Measurements from ENCODE around the gene HARS2.
"Not testable (repeated sequence)": the region's sequence is repeated elsewhere in the genome, so short reads cannot be mapped to it uniquely, and the experiment has no call there.

The HARS2 gene

DNA sequence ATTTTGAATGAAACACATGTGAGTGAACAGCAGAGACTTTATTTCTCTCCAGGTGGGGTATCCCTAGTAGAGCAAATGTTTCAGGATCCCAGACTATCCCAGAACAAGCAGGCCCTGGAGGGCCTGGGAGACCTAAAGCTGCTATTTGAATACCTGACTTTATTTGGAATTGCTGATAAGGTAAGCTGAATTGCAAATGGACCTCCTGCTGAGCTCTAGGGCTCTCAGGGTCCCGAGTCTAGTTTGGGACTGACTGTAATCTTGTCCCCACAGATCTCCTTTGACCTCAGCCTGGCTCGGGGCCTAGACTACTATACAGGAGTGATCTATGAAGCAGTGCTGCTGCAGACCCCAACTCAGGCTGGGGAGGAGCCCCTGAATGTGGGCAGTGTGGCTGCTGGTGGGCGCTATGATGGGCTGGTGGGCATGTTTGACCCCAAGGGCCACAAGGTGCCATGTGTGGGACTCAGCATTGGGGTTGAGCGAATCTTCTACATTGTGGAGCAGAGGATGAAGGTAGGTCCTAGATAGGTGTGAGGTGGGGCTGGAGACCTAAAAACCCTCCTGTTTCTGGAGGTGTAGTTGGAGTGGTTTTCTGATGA lies 5.7 kb downstream of the HARS2 start:
- CTCF ChIA-PET = interaction anchor here (0.6 to 0.7 kb wide), 3 partner anchors 9 to 150 kb away, joined by 3 read pairs; partner anchors contain the start of gene EIF4EBP3
- TF ChIP-seq, protein P1, sequence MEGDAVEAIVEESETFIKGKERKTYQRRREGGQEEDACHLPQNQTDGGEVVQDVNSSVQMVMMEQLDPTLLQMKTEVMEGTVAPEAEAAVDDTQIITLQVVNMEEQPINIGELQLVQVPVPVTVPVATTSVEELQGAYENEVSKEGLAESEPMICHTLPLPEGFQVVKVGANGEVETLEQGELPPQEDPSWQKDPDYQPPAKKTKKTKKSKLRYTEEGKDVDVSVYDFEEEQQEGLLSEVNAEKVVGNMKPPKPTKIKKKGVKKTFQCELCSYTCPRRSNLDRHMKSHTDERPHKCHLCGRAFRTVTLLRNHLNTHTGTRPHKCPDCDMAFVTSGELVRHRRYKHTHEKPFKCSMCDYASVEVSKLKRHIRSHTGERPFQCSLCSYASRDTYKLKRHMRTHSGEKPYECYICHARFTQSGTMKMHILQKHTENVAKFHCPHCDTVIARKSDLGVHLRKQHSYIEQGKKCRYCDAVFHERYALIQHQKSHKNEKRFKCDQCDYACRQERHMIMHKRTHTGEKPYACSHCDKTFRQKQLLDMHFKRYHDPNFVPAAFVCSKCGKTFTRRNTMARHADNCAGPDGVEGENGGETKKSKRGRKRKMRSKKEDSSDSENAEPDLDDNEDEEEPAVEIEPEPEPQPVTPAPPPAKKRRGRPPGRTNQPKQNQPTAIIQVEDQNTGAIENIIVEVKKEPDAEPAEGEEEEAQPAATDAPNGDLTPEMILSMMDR (conservative IDR thresholded peaks at IDR 0.05; ENCODE audit: low read depth) = no peak
- DNase-seq (ENCODE audit: low spot score) = no peak
- POLR2A ChIA-PET (ENCODE audit: low non-redundant PET) = no interaction called here
- H3K27ac ChIP-seq = no peak overlapping the region

GRCh38 chr5:140700177-140701144 lies 9.2 kb downstream of the HARS2 start, which contains the start of gene ZMAT2:
TSS of gene ZMAT2 (plus strand) at chr5:140700447. CDS start at chr5:140700461, 14 bp downstream.
- POLR2A ChIA-PET (ENCODE audit: low non-redundant PET) = no interaction called here
- TF ChIP-seq, protein P1 (conservative IDR thresholded peaks at IDR 0.05; ENCODE audit: low read depth) = no peak
- peak; percentile 98 for DNase-seq (ENCODE audit: low spot score)
- CTCF ChIA-PET = interaction anchor here (0.5 kb wide), 1 partner anchor 340 kb away, joined by 3 read pairs; no protein-coding TSS in a partner anchor
- peak within 1 kb of the TSS; percentile 65 for H3K27ac ChIP-seq

DNA sequence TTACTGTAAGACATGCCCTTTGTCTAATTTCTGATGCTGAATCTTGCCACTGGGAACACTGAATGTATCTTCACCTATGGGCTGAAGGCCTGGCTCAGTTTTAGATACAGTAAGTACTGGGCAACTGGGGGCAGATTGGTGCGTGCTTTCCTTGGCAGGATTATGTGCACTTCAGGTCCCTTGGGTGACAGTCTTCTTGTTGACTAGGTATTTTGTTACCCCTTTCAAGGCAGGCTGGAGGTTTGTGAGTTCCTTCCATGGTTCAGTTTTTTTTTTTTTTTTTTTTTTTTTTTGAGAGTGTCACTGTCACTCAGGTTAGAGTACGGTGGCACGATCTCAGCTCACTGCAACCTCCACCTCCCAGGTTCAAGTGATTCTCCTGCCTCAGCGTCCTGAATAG lies 16.6 kb downstream of the HARS2 start:
- ChIA-PET CTCF (interaction anchor here (0.6 kb wide), 1 partner anchor 457 kb away, joined by 4 read pairs; no protein-coding TSS in a partner anchor), POLR2A (ENCODE audit: low non-redundant PET) (no interaction called here)
- no peak overlapping the region for H3K27ac ChIP-seq

DNA sequence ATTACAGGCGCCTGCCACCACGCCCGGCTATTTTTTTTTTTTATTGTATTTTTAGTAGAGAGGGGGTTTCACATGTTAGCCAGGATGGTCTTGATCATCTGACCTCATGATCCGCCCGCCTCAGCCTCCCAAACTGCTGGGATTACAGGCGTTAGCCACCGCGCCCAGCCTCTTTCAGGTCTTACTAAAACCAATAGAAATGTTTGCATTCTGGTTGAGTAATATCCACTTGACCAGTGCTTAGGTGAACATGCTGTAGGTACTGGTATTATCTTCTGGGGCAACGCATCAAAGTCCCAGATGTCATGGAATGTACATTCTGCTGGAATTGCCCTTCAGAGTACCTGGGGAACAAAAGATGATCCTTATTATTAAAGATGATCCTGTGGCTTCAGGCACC lies 17.5 kb downstream of the HARS2 start:
- DNase-seq (ENCODE audit: low spot score); POLR2A ChIA-PET (ENCODE audit: low non-redundant PET): not testable (repeated sequence)
- CTCF ChIA-PET = interaction anchor here (0.6 kb wide), 1 partner anchor 61 kb away, joined by 3 read pairs; the partner anchor contains the start of genes IK and NDUFA2
- 0 out of 2 replicates have a peak overlapping the region, but pooled peaks have one; percentile 11 for H3K27ac ChIP-seq

More for the DNA sequence above, 16.6 kb downstream of the HARS2 start:
- no peak for DNase-seq (ENCODE audit: low spot score)
- TF ChIP-seq, protein P1 (conservative IDR thresholded peaks at IDR 0.05; ENCODE audit: low read depth) = no peak

DNA sequence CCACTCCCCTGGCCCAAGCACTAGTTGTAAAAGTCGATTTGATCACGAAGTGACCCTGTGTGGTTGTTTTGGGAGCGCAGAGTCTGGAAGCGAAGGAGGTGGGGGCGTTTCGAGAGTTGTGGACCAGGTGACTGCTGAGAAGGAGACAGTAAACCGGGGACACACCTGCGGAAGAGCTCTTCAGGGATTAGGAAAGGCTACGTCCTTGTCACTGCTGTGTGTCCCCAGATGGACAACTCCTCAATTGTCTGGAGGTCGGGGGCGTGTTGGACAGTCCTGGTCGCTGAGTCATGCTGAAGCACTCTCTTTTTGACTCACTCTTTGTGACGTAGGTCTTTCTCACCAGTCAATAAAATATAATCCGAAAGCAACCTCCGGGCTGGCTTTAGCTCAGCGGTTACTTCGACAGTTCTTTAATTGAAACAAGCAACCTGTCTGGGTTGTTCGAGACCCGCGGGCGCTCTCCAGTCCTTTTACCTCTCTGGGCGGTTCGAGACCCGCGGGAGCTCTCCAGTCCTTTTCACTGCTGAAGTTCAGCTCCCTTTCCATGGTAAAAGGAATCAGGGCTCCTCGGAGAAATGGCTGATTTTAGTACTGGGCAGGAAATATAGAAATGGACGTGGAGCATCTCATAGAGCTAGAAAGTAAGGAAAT lies 19.8 kb downstream of the HARS2 start:
- ChIA-PET CTCF (interaction anchor here (0.6 to 1.0 kb wide), 4 partner anchors 15 to 206 kb away, joined by 3 to 4 read pairs (median 4); no protein-coding TSS in a partner anchor), POLR2A (ENCODE audit: low non-redundant PET) (no interaction called here)
- H3K27ac ChIP-seq = peak overlapping the region; percentile 88
- peak; percentile 95 for DNase-seq (ENCODE audit: low spot score)
- TF ChIP-seq, protein P1 (conservative IDR thresholded peaks at IDR 0.05; ENCODE audit: low read depth) = no peak

- POLR2A ChIA-PET (ENCODE audit: low non-redundant PET) = interaction anchor here (0.6 kb wide), 1 partner anchor 550 kb away, joined by 3 read pairs; no protein-coding TSS in a partner anchor
- no peak for DNase-seq (ENCODE audit: low spot score)
- TF ChIP-seq, protein P1 (conservative IDR thresholded peaks at IDR 0.05; ENCODE audit: low read depth) = no peak
- H3K27ac ChIP-seq = no peak overlapping the region
- CTCF ChIA-PET = no interaction called here
Observed at GRCh38 chr5:140711794-140712193, 20.5 kb downstream of the HARS2 start.

Data from RWPE1 (cell line).